Ovary (tissue), 10 donors: Measurements from ENCODE around the gene TSPAN4. TPM values are rescaled to one million over a fixed set of nuclear protein-coding genes. Genes with fewer than 3 reads are reported as not detected.

Experiments
- DNase-seq, 5 donors: peaks; one replicate each; pipeline ENCODE4 v3.0.0-alpha.2; 2019 to 2020
- H3K27ac ChIP-seq, 2 donors: fragments of 200-600 bp; one replicate each; pipeline versions ENCODE4 v1.5.1 to v1.8.0; 2019 to 2022
- H3K27me3 ChIP-seq: fragments of 200-600 bp; one replicate; pipeline ENCODE4 v1.8.0; 2022
- H3K36me3 ChIP-seq: fragments of 200-600 bp; sonication (generic); one replicate; pipeline ENCODE4 v1.5.1; 2019
- H3K4me1 ChIP-seq: one replicate; pipeline ENCODE4 v1.8.1; 2013; ENCODE audit warnings: mild to moderate bottlenecking, moderate library complexity; ENCODE audit not compliant: insufficient read depth
- H3K4me3 ChIP-seq: fragments of 200-600 bp; sonication (generic); one replicate; pipeline ENCODE4 v1.5.1; 2017
- H3K9me3 ChIP-seq, 2 donors: fragments of 200-600 bp in 1 of 2; sonication (generic) in 1 of 2; one replicate each; pipeline versions ENCODE4 v1.5.1 to v1.8.1; 2013 to 2019; ENCODE audit warnings: mild to moderate bottlenecking in 1 of 2, moderate library complexity in 1 of 2
- EP300 ChIP-seq: sonication (generic); formaldehyde crosslinking; IDR thresholded peaks from one replicate; pipeline ENCODE4 v1.6.1; 2017; ENCODE audit warnings: antibody characterized with exemption
- POLR2A ChIP-seq: fragments of 450-650 bp; IDR thresholded peaks from one replicate; pipeline ENCODE4 v1.6.1; 2017; ENCODE audit warnings: antibody characterized with exemption, mild to moderate bottlenecking, moderate library complexity
- WGBS, 3 donors: extraction: QIAGEN DNeasy Blood & Tissue Kit in 1 of 3; methylation state at CpG; one replicate each; pipeline versions ENCODE4 v1.1.5 to v1.1.7; 2013 to 2017; 5-methylcytosine and 5-hydroxymethylcytosine counted together
- intact Hi-C, 4 donors: fragments of 100-400 bp; cut with DNase I; formaldehyde crosslinking; loops; one replicate each; pipeline versions ENCODE4 v1.11.0 to v1.15.1; 2022 to 2023
- long read RNA-seq, 3 donors: library from polyadenylated mRNA in 2 of 3; unstranded in 2 of 3; transcript quantifications; one replicate each; pipeline ENCODE4 v2.0.0 and lab custom pipeline, GENCODE V29; 2021 to 2026
- polyA plus RNA-seq, 2 donors: library from polyadenylated mRNA; stranded (reverse); fragments of 200-250 nt in 1 of 2; fragments of 350-450 nt in 1 of 2; fragmentation: Illumina TruSeq in 1 of 2; extraction: RNeasy Lipid Tissue Mini Kit (QIAGEN cat#74804) in 1 of 2; gene quantifications; one replicate each; pipeline ENCODE4 v1.2.3, GENCODE V29; 2013 to 2014
- total RNA-seq, 7 donors: library from RNA; depleted of rRNA in 2 of 7; stranded (reverse); fragments of >200 nt in 2 of 7; fragmentation: NEBNext Ultra II Directional in 3 of 7; extraction: Animal tissue kit (Norgen Biotek cat#: 25700) in 3 of 7; gene quantifications; one replicate each; pipeline versions ENCODE4 v1.1.0 to v1.2.4, GENCODE V29; 2016 to 2023
- TF ChIP-seq, protein P1 (sequence below), 3 donors: fragments of 450-650 bp in 2 of 3; fragments of 200-600 bp in 1 of 3; IDR thresholded peaks; one replicate each; pipeline versions ENCODE4 v1.5.1 to v1.8.0; 2016 to 2022; ENCODE audit warnings: antibody characterized with exemption in 3 of 3, mild to moderate bottlenecking in 1 of 3
- donor health status: DM: no; HTN: no; CAD: no; lungs with moderate emphysema.
- donor health status: DM: no; HTN: no; CAD: no.
- donor health status: Bipolar disorder and iron deficiency.
- donor health status: DM: yes; HTN: yes; CAD: no.
- donor health status: DM: no; HTN: no; CAD: no.
- donor health status: DM: yes; HTN: yes; CAD: no.

TSPAN4 gene
- total RNA-seq, result 100 to 1,000 TPM in 1 of 7 donors, 10 to 100 TPM in 6; 66.6 to 109 (median 89.7) TPM
- polyA plus RNA-seq, result 100 to 1,000 TPM in 1 of 2 donors, 1 to 10 TPM in 1; 6.4 to 124 TPM
- long read RNA-seq, donor 1, transcript TSPAN4-204 (9 exons, 1,462 nt), result minor isoform, 33 of 789 reads
- long read RNA-seq, donor 1, transcript TSPAN4-206 (9 exons, 1,430 nt), result minor isoform, 30 of 789 reads
- long read RNA-seq, donor 1, transcript TSPAN4-205 (9 exons, 1,426 nt), result minor isoform, 49 of 789 reads
- long read RNA-seq, donor 1, transcript TSPAN4-203 (9 exons, 1,423 nt), result major isoform, 375 of 789 reads
- long read RNA-seq, donor 1, partial matches to known transcripts, result 59 of 789 reads
- long read RNA-seq, donor 1, other reads (novel, unspliced or antisense), result 195 of 789 reads
- long read RNA-seq, donor 2, transcript TSPAN4-203 (9 exons, 1,423 nt), result major isoform, 8 of 42 reads
- long read RNA-seq, donor 2, partial matches to known transcripts, result 32 of 42 reads
- long read RNA-seq, donor 2, other reads (novel, unspliced or antisense), result 0 of 42 reads
- long read RNA-seq, donor 3, transcript TSPAN4-205 (9 exons, 1,426 nt), result minor isoform, 12 of 230 reads
- long read RNA-seq, donor 3, transcript TSPAN4-204 (9 exons, 1,462 nt), result minor isoform, 8 of 230 reads
- long read RNA-seq, donor 3, transcript TSPAN4-203 (9 exons, 1,423 nt), result major isoform, 111 of 230 reads
- long read RNA-seq, donor 3, transcript TSPAN4-206 (9 exons, 1,430 nt), result minor isoform, 10 of 230 reads
- long read RNA-seq, donor 3, partial matches to known transcripts, result 25 of 230 reads
- long read RNA-seq, donor 3, other reads (novel, unspliced or antisense), result 53 of 230 reads

DNA sequence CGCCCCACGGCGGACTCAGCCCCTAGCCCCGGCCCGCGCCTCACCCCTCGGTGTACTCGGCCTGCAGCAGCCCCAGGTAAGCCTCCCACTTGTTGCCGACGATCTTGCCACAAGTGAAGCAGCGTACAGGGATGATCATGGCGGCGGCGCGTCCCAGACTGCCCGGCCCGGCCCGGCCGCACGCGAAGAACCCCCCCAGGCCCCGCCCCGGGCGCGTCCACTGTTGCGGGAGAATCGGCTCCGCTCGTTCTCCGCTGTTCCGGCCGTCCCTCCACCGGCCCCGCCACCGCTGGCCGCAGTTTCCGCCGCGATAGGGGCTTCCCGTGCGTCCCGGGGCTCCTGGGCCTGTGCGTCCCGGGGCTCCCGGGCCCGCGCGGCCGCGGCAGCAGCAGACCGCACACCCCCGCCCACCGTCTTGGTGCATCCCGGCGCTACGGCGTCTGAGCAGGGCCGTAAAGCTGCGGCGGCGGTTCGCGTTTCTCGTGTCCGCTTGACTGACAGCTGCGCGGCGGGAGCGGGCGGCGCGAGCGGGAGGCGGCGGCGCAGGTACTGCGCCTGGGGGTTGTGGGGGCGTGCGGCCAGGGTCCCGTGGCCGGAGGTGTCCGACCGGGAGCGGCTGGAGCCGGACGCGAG is at the start of gene TSPAN4, which contains the start of gene POLR2L:
Gene TSPAN4, plus strand, starts transcription at position 483 of the 633 bp plus-strand sequence. CDS start 7,453 bp downstream, outside the sequence.
Gene POLR2L, minus strand, starts transcription at position 160 of the 633 bp plus-strand sequence. Its CDS starts 21 bp downstream, at position 139.
- Histone ChIP-seq H3K36me3 (no peaks in the 10 kb centered on the region), H3K4me1 (peaks cover 24% of the 10 kb centered on the region), H3K27me3 (no peaks in the 10 kb centered on the region), H3K9me3 (no peaks in the 10 kb centered on the region), H3K27ac (peak within 1 kb of the TSS; percentile 74 to 92), H3K4me3 (peak within 1 kb of the TSS; percentile 49)
- TF ChIP-seq, protein P1, sequence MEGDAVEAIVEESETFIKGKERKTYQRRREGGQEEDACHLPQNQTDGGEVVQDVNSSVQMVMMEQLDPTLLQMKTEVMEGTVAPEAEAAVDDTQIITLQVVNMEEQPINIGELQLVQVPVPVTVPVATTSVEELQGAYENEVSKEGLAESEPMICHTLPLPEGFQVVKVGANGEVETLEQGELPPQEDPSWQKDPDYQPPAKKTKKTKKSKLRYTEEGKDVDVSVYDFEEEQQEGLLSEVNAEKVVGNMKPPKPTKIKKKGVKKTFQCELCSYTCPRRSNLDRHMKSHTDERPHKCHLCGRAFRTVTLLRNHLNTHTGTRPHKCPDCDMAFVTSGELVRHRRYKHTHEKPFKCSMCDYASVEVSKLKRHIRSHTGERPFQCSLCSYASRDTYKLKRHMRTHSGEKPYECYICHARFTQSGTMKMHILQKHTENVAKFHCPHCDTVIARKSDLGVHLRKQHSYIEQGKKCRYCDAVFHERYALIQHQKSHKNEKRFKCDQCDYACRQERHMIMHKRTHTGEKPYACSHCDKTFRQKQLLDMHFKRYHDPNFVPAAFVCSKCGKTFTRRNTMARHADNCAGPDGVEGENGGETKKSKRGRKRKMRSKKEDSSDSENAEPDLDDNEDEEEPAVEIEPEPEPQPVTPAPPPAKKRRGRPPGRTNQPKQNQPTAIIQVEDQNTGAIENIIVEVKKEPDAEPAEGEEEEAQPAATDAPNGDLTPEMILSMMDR (IDR thresholded peaks at IDR 0.05), result peak in 2 of 3 donors; percentile 55 to 68
- TF ChIP-seq EP300 (no peak), POLR2A (peak; percentile 80)
- peak; percentile 87 to 93 (median 91) for DNase-seq
- WGBS, 3 donors, result 1% methylated on average over 33 to 87 of the region's 87 CpGs
- intact Hi-C loops, result loop anchor here in 1 of 4 donors (5.0 to 10.0 kb wide), 2 partner anchors 35 to 622 kb away; partner anchors contain the start of genes PIDD1 and RPLP2

DNA sequence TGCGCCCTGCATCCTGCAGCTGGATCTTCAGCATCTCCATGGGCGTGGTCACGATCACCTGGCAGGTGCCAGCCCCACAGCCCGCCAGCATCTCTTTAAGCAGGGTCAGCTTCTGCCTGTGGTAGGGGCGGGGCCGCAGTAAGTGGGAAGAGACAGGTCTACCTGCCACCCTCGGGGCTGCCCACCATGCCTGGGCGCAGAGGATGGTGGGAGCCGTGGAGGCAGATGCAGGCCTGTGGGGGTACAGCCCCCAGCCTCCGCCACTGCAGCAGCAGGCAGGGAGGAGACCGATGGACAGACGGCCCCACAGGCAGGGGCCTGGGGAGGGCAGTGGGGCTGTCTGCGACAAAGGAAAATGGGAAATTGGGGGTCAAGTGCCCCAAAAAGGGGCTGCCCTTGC is 49.8 kb upstream of the TSPAN4 start:
- intact Hi-C loops, result no loop called here
- no peaks in the 10 kb centered on the region for H3K36me3 ChIP-seq
- H3K4me1 ChIP-seq, result peaks cover 13% of the 10 kb centered on the region
- TF ChIP-seq EP300 (no peak), POLR2A (no peak)
- TF ChIP-seq, protein P1 (IDR thresholded peaks at IDR 0.05), result no peak
- WGBS, 3 donors, result 88 to 93% (median 93%) methylated on average over 13 of the region's 13 CpGs
- no peaks in the 10 kb centered on the region for H3K9me3 ChIP-seq
- H3K27ac ChIP-seq, result no peak overlapping the region
- no peak for DNase-seq
- no peaks in the 10 kb centered on the region for H3K27me3 ChIP-seq
- no peak overlapping the region for H3K4me3 ChIP-seq

DNA sequence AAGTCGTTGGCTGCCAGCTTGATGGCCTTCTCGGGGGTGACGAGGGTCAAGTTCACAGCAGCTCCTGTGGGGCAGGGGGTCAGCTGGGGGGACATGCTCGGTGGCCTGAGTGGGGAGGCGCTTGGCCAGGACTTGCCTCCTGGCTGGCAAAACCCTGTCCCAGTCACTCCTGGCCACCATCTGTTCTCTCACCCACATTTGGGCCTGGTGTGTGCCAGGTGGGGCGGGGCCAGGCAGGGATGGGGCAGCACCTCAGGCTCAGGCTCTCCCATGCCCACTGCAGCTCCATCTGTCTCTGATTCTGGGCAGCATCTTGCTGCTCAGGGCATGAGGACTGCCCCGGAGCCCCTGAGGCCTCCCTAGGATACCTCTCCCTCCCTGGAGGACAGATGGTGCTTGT is 49.1 kb upstream of the TSPAN4 start:
- no peaks in the 10 kb centered on the region for H3K9me3 ChIP-seq
- peaks cover 13% of the 10 kb centered on the region for H3K4me1 ChIP-seq
- 80 to 87% (median 84%) methylated on average over 7 of the region's 7 CpGs for WGBS, 3 donors
- intact Hi-C loops, result no loop called here
- DNase-seq, result no peak
- TF ChIP-seq EP300 (no peak), POLR2A (no peak)
- TF ChIP-seq, protein P1 (IDR thresholded peaks at IDR 0.05), result no peak
- H3K27ac ChIP-seq, result no peak overlapping the region
- no peaks in the 10 kb centered on the region for H3K36me3 ChIP-seq
- no peak overlapping the region for H3K4me3 ChIP-seq
- H3K27me3 ChIP-seq, result no peaks in the 10 kb centered on the region
